H1 (cell line): Measurements from ENCODE around the gene JAM2. TPM values are rescaled to one million over a fixed set of nuclear protein-coding genes. Genes with fewer than 3 reads are reported as not detected.

Experiments
- E2F6 ChIP-seq: IDR thresholded peaks from 2 replicates; pipeline ENCODE4 v1.6.1; 2012; ENCODE audit warnings: inconsistent platforms
- POLR2AphosphoS5 ChIP-seq: IDR thresholded peaks from 2 replicates; pipeline ENCODE4 v1.6.1; 2011; ENCODE audit warnings: low read depth, low read length
- RNF2 ChIP-seq: fragments of 200-900, 300-1000 bp; sonication (generic); IDR thresholded peaks from 2 replicates; pipeline ENCODE4 v1.7.1; 2016; ENCODE audit warnings: borderline replicate concordance, low read depth, mild to moderate bottlenecking, antibody characterized with exemption, low read length; ENCODE audit not compliant: poor library complexity, severe bottlenecking; ENCODE audit errors: missing control alignments
- SIN3A ChIP-seq, 2 experiments: IDR thresholded peaks in 1 of 2; conservative IDR thresholded peaks in 1 of 2; 2 replicates each; pipeline ENCODE4 v1.6.1; 2011 to 2012; ENCODE audit warnings: low read length in 2 of 2, improper control_type of control experiment in 1 of 2, low read depth in 1 of 2, mild to moderate bottlenecking in 1 of 2
- TEAD4 ChIP-seq: IDR thresholded peaks from 2 replicates; pipeline ENCODE4 v1.6.1; 2012; ENCODE audit warnings: low read depth, low read length, inconsistent platforms, mixed read lengths
- USF2 ChIP-seq: IDR thresholded peaks from 2 replicates; pipeline ENCODE4 v1.6.1; 2011; ENCODE audit warnings: low read length, improper control_type of control experiment
- polyA plus RNA-seq, 7 experiments: library from polyadenylated mRNA; depleted of rRNA in 3 of 7; stranded (reverse) in 5 of 7; unstranded in 2 of 7; fragments of >200 nt in 5 of 7; fragments of 200-250 nt in 2 of 7; gene quantifications; 1 replicate in 5 of 7; 2 replicates in 1 of 7; 4 replicates in 1 of 7; pipeline versions ENCODE4 v1.2.1 to v1.2.3, GENCODE V29; 2011 to 2013; ENCODE audit warnings: missing spikeins in 2 of 7, mixed read lengths in 2 of 7
- total RNA-seq: library from RNA; stranded (reverse); fragmentation: NEBNext Ultra II Directional; extraction: Animal tissue kit (Norgen Biotek cat#: 25700); gene quantifications from 2 replicates; pipeline ENCODE4 v1.2.1, GENCODE V29; 2021

The JAM2 gene
- total and polyA plus RNA-seq, 2 of the 8 experiments (the other 6 are each of a cell fraction or from before 2014, with no cell fraction given): 4.9 to 9.5 TPM

GRCh38 chr21:25664491-25664931 lies 25.5 kb downstream of the JAM2 start (continued):
- TF ChIP-seq SIN3A (conservative IDR thresholded peaks at IDR 0.05 in 1 of 2, IDR thresholded peaks at IDR 0.05 in 1 of 2; ENCODE audit: low read depth in 1 of 2, low read length in 2 of 2) (no peak), USF2 (no peak), E2F6 (no peak), POLR2AphosphoS5 (no peak), TEAD4 (no peak), RNF2 (no peak)
- TF ChIP-seq, all 59 proteins: peak for 0
